Measurements from ENCODE around the gene FRMD1. TPM values are rescaled to one million over a fixed set of nuclear protein-coding genes. Genes with fewer than 3 reads are reported as not detected.

FRMD1 gene
- total RNA-seq, 2 experiments from 2014 or later: not detected

DNA sequence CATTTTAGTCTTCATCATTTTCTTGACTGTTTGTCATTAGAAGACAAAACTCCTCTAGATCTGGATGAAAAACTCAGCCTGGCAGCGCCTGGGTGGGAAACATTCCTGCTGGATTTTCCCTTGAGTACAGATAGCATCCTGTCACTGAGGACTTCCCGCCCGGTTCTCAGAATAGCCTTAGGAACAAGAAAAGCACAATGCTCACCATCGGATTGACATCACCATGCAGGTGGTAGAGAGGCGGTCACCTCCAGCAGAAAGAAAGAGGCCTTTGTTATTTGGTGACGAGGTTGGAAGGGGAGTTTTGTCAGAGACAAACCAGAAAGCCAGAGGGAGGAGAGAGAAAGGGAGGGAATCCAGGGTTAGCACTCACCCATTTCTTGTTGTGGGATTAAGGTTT is 41.8 kb downstream of the FRMD1 start:
- H3K9me3 Mint-ChIP-seq: peaks cover 3% of the 10 kb centered on the region
- ChIA-PET CTCF (no interaction called here), POLR2A (no interaction called here)

DNA sequence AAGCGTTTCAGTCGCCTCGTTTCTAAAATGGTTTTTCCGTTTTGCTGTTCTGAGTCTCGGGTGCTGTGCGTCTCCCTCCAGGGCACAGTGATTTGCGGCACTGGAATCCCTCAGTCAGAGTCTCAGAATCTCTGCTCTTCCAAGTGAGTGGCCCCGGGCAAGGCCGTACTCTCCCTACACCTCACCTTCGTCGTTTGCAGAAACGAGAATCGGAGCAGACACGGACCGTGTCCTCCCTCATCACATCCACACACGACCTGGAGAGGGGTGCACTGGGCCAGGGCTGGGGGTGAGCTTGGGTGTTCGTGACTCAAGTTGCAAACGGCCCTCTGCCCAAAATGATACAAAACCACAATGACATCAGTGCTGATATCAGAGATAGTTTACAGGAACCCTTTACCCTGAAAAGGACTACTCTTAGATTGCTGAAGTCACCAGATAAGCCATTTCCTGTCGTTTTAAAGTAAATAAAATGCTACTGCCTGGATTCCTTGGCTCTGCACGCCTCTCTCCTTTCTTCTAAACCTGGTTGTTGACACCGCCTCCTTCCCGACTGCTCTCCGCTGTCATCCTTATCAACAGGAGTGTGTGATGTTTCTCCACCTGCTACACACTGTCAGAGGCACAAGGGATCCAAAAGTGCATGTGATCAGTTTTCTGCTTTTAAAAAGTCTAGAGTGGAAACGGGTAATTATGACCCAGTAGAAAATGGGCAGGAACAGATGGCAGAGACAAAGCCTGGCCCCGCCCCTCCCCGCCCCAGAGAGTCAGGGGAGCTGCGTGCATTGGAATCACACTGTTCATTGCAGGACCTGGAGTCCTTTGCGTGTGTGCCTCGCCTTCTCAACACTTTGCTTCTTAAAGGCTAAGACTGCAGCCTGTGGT is 43.1 kb downstream of the FRMD1 start:
- no peak overlapping the region for H3K4me3 ChIP-seq (ENCODE audit: low read length)
- Mint-ChIP-seq H3K4me1 (ENCODE audit: low read depth) (no peaks in the 10 kb centered on the region), H3K9me3 (peaks cover 3% of the 10 kb centered on the region), H3K36me3 (ENCODE audit: low read depth) (no peaks in the 10 kb centered on the region), H3K27me3 (peaks cover 39% of the 10 kb centered on the region), H3K4me3 (no peak overlapping the region), H3K27ac (no peak overlapping the region)
- intact Hi-C loops (cut with DNase I, micrococcal nuclease): no loop called here
- H3K9me3 ChIP-seq (ENCODE audit: control insufficient read depth in 1 of 2, insufficient read depth in 1 of 2, low read length in 2 of 2): peaks cover 33 to 43% of the 10 kb centered on the region in 2 experiments
- DNase-seq: no peak
- no peak for ATAC-seq (ENCODE audit: poor library complexity)
- ChIA-PET CTCF (no interaction called here), POLR2A (no interaction called here)
- H3K36me3 ChIP-seq (ENCODE audit: insufficient read depth, low read length): no peaks in the 10 kb centered on the region
- no peak overlapping the region for H3K27ac ChIP-seq (ENCODE audit: low read depth in 1 of 2, low read length in 2 of 2)
- peaks cover 6 to 31% of the 10 kb centered on the region in 2 experiments for H3K27me3 ChIP-seq (ENCODE audit: control insufficient read depth in 1 of 2, insufficient read depth in 2 of 2, low read length in 2 of 2)
- TF ChIP-seq, protein P1, sequence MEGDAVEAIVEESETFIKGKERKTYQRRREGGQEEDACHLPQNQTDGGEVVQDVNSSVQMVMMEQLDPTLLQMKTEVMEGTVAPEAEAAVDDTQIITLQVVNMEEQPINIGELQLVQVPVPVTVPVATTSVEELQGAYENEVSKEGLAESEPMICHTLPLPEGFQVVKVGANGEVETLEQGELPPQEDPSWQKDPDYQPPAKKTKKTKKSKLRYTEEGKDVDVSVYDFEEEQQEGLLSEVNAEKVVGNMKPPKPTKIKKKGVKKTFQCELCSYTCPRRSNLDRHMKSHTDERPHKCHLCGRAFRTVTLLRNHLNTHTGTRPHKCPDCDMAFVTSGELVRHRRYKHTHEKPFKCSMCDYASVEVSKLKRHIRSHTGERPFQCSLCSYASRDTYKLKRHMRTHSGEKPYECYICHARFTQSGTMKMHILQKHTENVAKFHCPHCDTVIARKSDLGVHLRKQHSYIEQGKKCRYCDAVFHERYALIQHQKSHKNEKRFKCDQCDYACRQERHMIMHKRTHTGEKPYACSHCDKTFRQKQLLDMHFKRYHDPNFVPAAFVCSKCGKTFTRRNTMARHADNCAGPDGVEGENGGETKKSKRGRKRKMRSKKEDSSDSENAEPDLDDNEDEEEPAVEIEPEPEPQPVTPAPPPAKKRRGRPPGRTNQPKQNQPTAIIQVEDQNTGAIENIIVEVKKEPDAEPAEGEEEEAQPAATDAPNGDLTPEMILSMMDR (IDR thresholded peaks at IDR 0.05): no peak
- no peaks in the 10 kb centered on the region for H3K4me1 ChIP-seq (ENCODE audit: insufficient read depth, low read length)

More for the DNA sequence above, 41.8 kb downstream of the FRMD1 start:
- TF ChIP-seq, protein P1 (IDR thresholded peaks at IDR 0.05): no peak
- no peak for ATAC-seq (ENCODE audit: poor library complexity)
- peaks cover 39 to 54% of the 10 kb centered on the region in 2 experiments for H3K9me3 ChIP-seq (ENCODE audit: control insufficient read depth in 1 of 2, insufficient read depth in 1 of 2, low read length in 2 of 2)
- peaks cover 4 to 31% of the 10 kb centered on the region in 2 experiments for H3K27me3 ChIP-seq (ENCODE audit: control insufficient read depth in 1 of 2, insufficient read depth in 2 of 2, low read length in 2 of 2)
- no peaks in the 10 kb centered on the region for H3K36me3 ChIP-seq (ENCODE audit: insufficient read depth, low read length)
- Mint-ChIP-seq H3K4me3 (no peak overlapping the region), H3K36me3 (ENCODE audit: low read depth) (no peaks in the 10 kb centered on the region), H3K27ac (no peak overlapping the region), H3K4me1 (ENCODE audit: low read depth) (no peaks in the 10 kb centered on the region), H3K27me3 (peaks cover 29% of the 10 kb centered on the region)
- intact Hi-C loops (cut with DNase I, micrococcal nuclease): no loop called here
- H3K4me3 ChIP-seq (ENCODE audit: low read length): no peak overlapping the region
- no peak for DNase-seq
- H3K27ac ChIP-seq (ENCODE audit: low read depth in 1 of 2, low read length in 2 of 2): no peak overlapping the region
- no peaks in the 10 kb centered on the region for H3K4me1 ChIP-seq (ENCODE audit: insufficient read depth, low read length)

DNA sequence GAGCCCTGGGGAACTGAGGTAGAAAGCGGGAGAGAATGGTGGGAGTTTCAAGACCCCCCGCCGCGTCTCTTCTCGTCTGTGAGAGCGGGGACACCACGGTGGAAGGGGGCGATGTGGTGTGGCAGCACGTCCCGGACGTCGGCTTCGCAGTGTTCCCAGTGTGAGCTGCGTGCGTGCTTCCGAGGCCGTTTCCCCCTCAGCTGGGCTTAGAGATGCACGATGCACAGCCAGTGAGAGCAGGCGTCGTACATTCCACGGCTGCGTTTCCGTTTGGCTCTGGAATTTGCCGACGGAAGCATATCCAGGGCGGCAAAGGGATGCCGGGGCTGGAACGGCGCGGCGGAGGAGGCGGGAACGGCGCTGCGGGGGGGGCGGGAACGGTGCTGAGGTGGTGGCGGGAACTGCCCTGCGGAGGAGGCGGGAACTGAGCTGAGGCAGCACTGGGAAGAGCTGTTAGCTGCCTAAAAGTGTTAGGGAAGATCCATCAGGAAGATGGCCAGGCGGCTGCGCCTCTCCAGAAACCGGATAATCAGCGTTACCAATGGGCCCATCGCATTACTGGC is 43.8 kb downstream of the FRMD1 start:
- ChIA-PET CTCF (no interaction called here), POLR2A (no interaction called here)
- no peaks in the 10 kb centered on the region for H3K4me1 Mint-ChIP-seq (ENCODE audit: low read depth)
- H3K36me3 ChIP-seq (ENCODE audit: insufficient read depth, low read length): no peaks in the 10 kb centered on the region
- DNase-seq: no peak
- intact Hi-C loops (cut with DNase I, micrococcal nuclease): no loop called here
- H3K4me3 ChIP-seq (ENCODE audit: low read length): no peak overlapping the region
- peaks cover 26 to 36% of the 10 kb centered on the region in 2 experiments for H3K9me3 ChIP-seq (ENCODE audit: control insufficient read depth in 1 of 2, insufficient read depth in 1 of 2, low read length in 2 of 2)
- ATAC-seq (ENCODE audit: poor library complexity): no peak
- peaks cover 3% of the 10 kb centered on the region for H3K9me3 Mint-ChIP-seq
- peaks cover 6 to 31% of the 10 kb centered on the region in 2 experiments for H3K27me3 ChIP-seq (ENCODE audit: control insufficient read depth in 1 of 2, insufficient read depth in 2 of 2, low read length in 2 of 2)
- no peak overlapping the region for H3K27ac Mint-ChIP-seq
- H3K27ac ChIP-seq (ENCODE audit: low read depth in 1 of 2, low read length in 2 of 2): no peak overlapping the region
- peak overlapping the region; percentile 7 for H3K4me3 Mint-ChIP-seq
- H3K27me3 Mint-ChIP-seq: peaks cover 45% of the 10 kb centered on the region
- TF ChIP-seq, protein P1 (IDR thresholded peaks at IDR 0.05): no peak
- no peaks in the 10 kb centered on the region for H3K36me3 Mint-ChIP-seq (ENCODE audit: low read depth)
- H3K4me1 ChIP-seq (ENCODE audit: insufficient read depth, low read length): no peaks in the 10 kb centered on the region

Data from CD4-positive, alpha-beta T cell (primary cell).